ENCODE measurements around the gene DEDD. TPM values are rescaled to one million over a fixed set of nuclear protein-coding genes. Genes with fewer than 3 reads are reported as not detected.

DEDD gene
- total RNA-seq, 2 experiments from 2014 or later = 21.1 to 41.9 TPM

DNA sequence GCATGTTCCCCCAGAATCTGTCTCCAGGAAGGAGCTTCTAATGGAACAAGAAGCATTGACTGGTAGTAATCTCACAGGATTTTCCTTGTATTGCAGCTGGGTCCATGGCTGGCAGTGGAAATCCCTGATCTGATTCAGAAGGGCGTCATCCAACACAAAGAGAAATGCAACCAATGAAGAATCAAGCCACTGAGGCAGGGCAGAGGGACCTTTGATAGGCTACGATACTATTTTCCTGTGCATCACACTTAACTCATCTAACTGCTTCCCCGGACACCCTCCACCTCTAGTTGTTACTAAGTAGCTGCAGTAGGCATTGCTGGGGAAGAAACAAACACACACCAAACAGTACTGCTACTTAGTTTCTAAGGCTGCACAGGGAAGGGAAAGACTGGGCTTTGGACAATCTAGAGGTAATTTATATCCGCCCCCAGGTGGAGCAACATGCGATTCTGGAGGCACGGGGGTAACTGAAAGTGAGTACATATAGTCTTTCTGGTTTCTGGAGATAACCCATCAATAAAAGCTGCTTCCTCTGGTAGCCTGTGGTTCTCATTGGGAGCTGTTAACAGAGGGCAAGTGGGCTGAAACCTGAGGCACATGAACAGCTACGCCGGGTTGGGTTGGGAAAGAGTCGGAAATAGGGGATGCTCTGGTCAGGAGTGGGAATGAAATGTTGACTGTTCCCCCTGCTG is 26.0 kb upstream of the DEDD start:
- Histone ChIP-seq H2AFZ (ENCODE audit: low read length) (no peak overlapping the region), H3K9me3 (ENCODE audit: low read length) (no peaks in the 10 kb centered on the region), H3K79me2 (ENCODE audit: insufficient read depth, low read depth, low read length) (peaks cover 13% of the 10 kb centered on the region; the same call in 1 of the 2 replicates), H3K4me2 (ENCODE audit: low read length) (peak overlapping the region; percentile 85), H4K20me1 (ENCODE audit: insufficient read depth, low read length) (no peaks in the 10 kb centered on the region), H3K4me3 (ENCODE audit: low read depth, low read length, poor library complexity, severe bottlenecking) (peak overlapping the region; percentile 82), H3K27ac (ENCODE audit: low read depth, low read length, poor library complexity, severe bottlenecking) (no peak overlapping the region), H3K4me1 (ENCODE audit: insufficient read depth, low read length, poor library complexity, severe bottlenecking) (peaks cover 25% of the 10 kb centered on the region), H3K36me3 (ENCODE audit: insufficient read depth, low read length) (peaks cover 28% of the 10 kb centered on the region; the same call in 1 of the 2 replicates), H3K9me2 (ENCODE audit: insufficient read depth, low read length) (no peaks in the 10 kb centered on the region)
- TSS peak; percentile 41 for BruUV-seq (replicated peaks)
- ChIA-PET POLR2A (interaction anchor here (0.5 to 1.6 kb wide), 7 partner anchors 8 to 230 kb away, joined by 3 to 6 read pairs (median 4); partner anchors contain the start of gene ARHGAP30), CTCF (ENCODE audit: unreplicated experiment) (no interaction called here)
- TF ChIP-seq, protein P1, sequence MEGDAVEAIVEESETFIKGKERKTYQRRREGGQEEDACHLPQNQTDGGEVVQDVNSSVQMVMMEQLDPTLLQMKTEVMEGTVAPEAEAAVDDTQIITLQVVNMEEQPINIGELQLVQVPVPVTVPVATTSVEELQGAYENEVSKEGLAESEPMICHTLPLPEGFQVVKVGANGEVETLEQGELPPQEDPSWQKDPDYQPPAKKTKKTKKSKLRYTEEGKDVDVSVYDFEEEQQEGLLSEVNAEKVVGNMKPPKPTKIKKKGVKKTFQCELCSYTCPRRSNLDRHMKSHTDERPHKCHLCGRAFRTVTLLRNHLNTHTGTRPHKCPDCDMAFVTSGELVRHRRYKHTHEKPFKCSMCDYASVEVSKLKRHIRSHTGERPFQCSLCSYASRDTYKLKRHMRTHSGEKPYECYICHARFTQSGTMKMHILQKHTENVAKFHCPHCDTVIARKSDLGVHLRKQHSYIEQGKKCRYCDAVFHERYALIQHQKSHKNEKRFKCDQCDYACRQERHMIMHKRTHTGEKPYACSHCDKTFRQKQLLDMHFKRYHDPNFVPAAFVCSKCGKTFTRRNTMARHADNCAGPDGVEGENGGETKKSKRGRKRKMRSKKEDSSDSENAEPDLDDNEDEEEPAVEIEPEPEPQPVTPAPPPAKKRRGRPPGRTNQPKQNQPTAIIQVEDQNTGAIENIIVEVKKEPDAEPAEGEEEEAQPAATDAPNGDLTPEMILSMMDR (conservative IDR thresholded peaks at IDR 0.05; ENCODE audit: low read length) = no peak
- no peak for TF ChIP-seq EZH2phosphoT487 (IDR thresholded peaks at IDR 0.05; ENCODE audit: borderline replicate concordance, low read depth, low read length)
- DNase-seq (ENCODE audit: low spot score) = no peak
- intact Hi-C loops (cut with micrococcal nuclease; ENCODE audit: unreplicated experiment) = loop anchor here (5.0 kb wide), 1 partner anchor 161 kb away; no protein-coding TSS in a partner anchor

DNA sequence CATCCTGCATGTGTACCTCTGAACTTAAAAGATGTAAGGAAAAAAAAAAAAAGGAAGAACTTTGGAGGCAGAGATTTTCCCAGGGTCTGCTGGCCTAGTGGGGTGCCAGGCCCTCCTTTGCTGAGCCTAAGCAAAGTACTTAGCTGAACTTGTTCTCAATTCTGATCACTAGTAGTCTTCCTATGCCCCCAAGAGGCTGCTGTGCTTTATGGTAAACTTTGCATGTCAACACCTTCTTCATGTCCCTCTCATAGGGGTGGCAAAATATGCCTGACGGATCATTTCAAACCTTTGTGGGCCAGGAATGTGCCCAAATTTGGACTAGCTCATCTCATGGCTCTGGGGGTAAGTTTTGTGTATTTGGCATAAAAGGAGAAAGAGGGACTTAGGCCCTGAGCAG is 25.4 kb upstream of the DEDD start:
- Histone ChIP-seq H3K4me2 (ENCODE audit: low read length) (no peak overlapping the region), H3K9me3 (ENCODE audit: low read length) (no peaks in the 10 kb centered on the region), H3K27ac (ENCODE audit: low read depth, low read length, poor library complexity, severe bottlenecking) (no peak overlapping the region), H2AFZ (ENCODE audit: low read length) (no peak overlapping the region), H4K20me1 (ENCODE audit: insufficient read depth, low read length) (no peaks in the 10 kb centered on the region), H3K9me2 (ENCODE audit: insufficient read depth, low read length) (no peaks in the 10 kb centered on the region), H3K4me3 (ENCODE audit: low read depth, low read length, poor library complexity, severe bottlenecking) (no peak overlapping the region), H3K79me2 (ENCODE audit: insufficient read depth, low read depth, low read length) (peaks cover 13% of the 10 kb centered on the region; the same call in 1 of the 2 replicates), H3K36me3 (ENCODE audit: insufficient read depth, low read length) (peaks cover 22% of the 10 kb centered on the region; the same call in 1 of the 2 replicates), H3K4me1 (ENCODE audit: insufficient read depth, low read length, poor library complexity, severe bottlenecking) (peaks cover 30% of the 10 kb centered on the region)
- TF ChIP-seq, protein P1 (conservative IDR thresholded peaks at IDR 0.05; ENCODE audit: low read length) = peak; percentile 37; the same call in 1 of the 2 replicates
- no peak for TF ChIP-seq EZH2phosphoT487 (IDR thresholded peaks at IDR 0.05; ENCODE audit: borderline replicate concordance, low read depth, low read length)
- no peak for DNase-seq (ENCODE audit: low spot score)
- no TSS peak for BruUV-seq (replicated peaks)
- POLR2A ChIA-PET = interaction anchor here (0.9 to 1.6 kb wide), 5 partner anchors 8 to 88 kb away, joined by 3 to 6 read pairs (median 4); partner anchors contain the start of gene ARHGAP30
- intact Hi-C loops (cut with micrococcal nuclease; ENCODE audit: unreplicated experiment) = loop anchor here (5.0 kb wide), 1 partner anchor 161 kb away; no protein-coding TSS in a partner anchor
- CTCF ChIA-PET (ENCODE audit: unreplicated experiment) = interaction anchor here (1.4 kb wide), 1 partner anchor 9 kb away, joined by 6 read pairs; the partner anchor contains the start of gene PPOX
